ENCODE data around the gene UNC80.
"Not testable (repeated sequence)": the region's sequence is repeated elsewhere in the genome, so short reads cannot be mapped to it uniquely, and the experiment has no call there.

The UNC80 gene

GRCh38 chr2:209766613-209767012, 5.0 kb upstream of the UNC80 start:
- WGBS, 2 experiments, result 92% methylated on average over 1 of the region's 1 CpG
- Histone ChIP-seq H3K9me3 (ENCODE audit: control insufficient read depth, low read length) (no peaks in the 10 kb centered on the region), H3K27ac (ENCODE audit: insufficient read depth, low read depth, low read length, poor library complexity, severe bottlenecking) (no peak overlapping the region), H3K36me3 (ENCODE audit: control insufficient read depth, insufficient read depth, low read length) (no peaks in the 10 kb centered on the region), H3K4me3 (ENCODE audit: insufficient read depth, low read depth, low read length) (no peak overlapping the region), H3K27me3 (ENCODE audit: control insufficient read depth, insufficient read depth, low read length, poor library complexity, severe bottlenecking) (peaks cover 70% of the 10 kb centered on the region), H3K4me1 (ENCODE audit: control insufficient read depth, insufficient read depth, low read length) (no peaks in the 10 kb centered on the region)

GRCh38 chr2:209767316-209767715, 4.3 kb upstream of the UNC80 start:
- WGBS, 2 experiments, result 74 to 75% methylated on average over 2 of the region's 2 CpGs
- no peaks in the 10 kb centered on the region for H3K9me3 ChIP-seq (ENCODE audit: control insufficient read depth, low read length)
- H3K36me3 ChIP-seq (ENCODE audit: control insufficient read depth, insufficient read depth, low read length), result no peaks in the 10 kb centered on the region
- H3K4me3 ChIP-seq (ENCODE audit: insufficient read depth, low read depth, low read length), result no peak overlapping the region
- no peaks in the 10 kb centered on the region for H3K4me1 ChIP-seq (ENCODE audit: control insufficient read depth, insufficient read depth, low read length)
- H3K27me3 ChIP-seq (ENCODE audit: control insufficient read depth, insufficient read depth, low read length, poor library complexity, severe bottlenecking), result peaks cover 64% of the 10 kb centered on the region
- H3K27ac ChIP-seq (ENCODE audit: insufficient read depth, low read depth, low read length, poor library complexity, severe bottlenecking), result no peak overlapping the region

- H3K36me3 ChIP-seq (ENCODE audit: control insufficient read depth, insufficient read depth, low read length), result no peaks in the 10 kb centered on the region
- no peak overlapping the region for H3K27ac ChIP-seq (ENCODE audit: insufficient read depth, low read depth, low read length, poor library complexity, severe bottlenecking)
- H3K9me3 ChIP-seq (ENCODE audit: control insufficient read depth, low read length), result no peaks in the 10 kb centered on the region
- peaks cover 51% of the 10 kb centered on the region for H3K27me3 ChIP-seq (ENCODE audit: control insufficient read depth, insufficient read depth, low read length, poor library complexity, severe bottlenecking)
- no peaks in the 10 kb centered on the region for H3K4me1 ChIP-seq (ENCODE audit: control insufficient read depth, insufficient read depth, low read length)
- no peak overlapping the region for H3K4me3 ChIP-seq (ENCODE audit: insufficient read depth, low read depth, low read length)
These were observed 3.1 kb upstream of the UNC80 start for GRCh38 chr2:209768557-209768956.

GRCh38 chr2:209772290-209772685, 656 bp downstream of the UNC80 start:
- Histone ChIP-seq H3K27me3 (ENCODE audit: control insufficient read depth, insufficient read depth, low read length, poor library complexity, severe bottlenecking) (peaks cover 42% of the 10 kb centered on the region), H3K27ac (ENCODE audit: insufficient read depth, low read depth, low read length, poor library complexity, severe bottlenecking) (no peak overlapping the region)
- 19 to 21% methylated on average over 6 of the region's 8 CpGs for WGBS, 2 experiments

GRCh38 chr2:209773377-209773776, 1.7 kb downstream of the UNC80 start:
- WGBS, 2 experiments, result 54 to 62% methylated on average over 3 of the region's 3 CpGs
- Histone ChIP-seq H3K36me3 (ENCODE audit: control insufficient read depth, insufficient read depth, low read length) (no peaks in the 10 kb centered on the region), H3K4me1 (ENCODE audit: control insufficient read depth, insufficient read depth, low read length) (no peaks in the 10 kb centered on the region), H3K4me3 (ENCODE audit: insufficient read depth, low read depth, low read length) (no peak overlapping the region), H3K9me3 (ENCODE audit: control insufficient read depth, low read length) (no peaks in the 10 kb centered on the region), H3K27me3 (ENCODE audit: control insufficient read depth, insufficient read depth, low read length, poor library complexity, severe bottlenecking) (peaks cover 32% of the 10 kb centered on the region), H3K27ac (ENCODE audit: insufficient read depth, low read depth, low read length, poor library complexity, severe bottlenecking) (no peak overlapping the region)

More at GRCh38 chr2:209772290-209772685, 656 bp downstream of the UNC80 start:
- Histone ChIP-seq H3K9me3 (ENCODE audit: control insufficient read depth, low read length) (no peaks in the 10 kb centered on the region), H3K4me1 (ENCODE audit: control insufficient read depth, insufficient read depth, low read length) (no peaks in the 10 kb centered on the region), H3K36me3 (ENCODE audit: control insufficient read depth, insufficient read depth, low read length) (no peaks in the 10 kb centered on the region), H3K4me3 (ENCODE audit: insufficient read depth, low read depth, low read length) (peak overlapping the region; percentile 64)

GRCh38 chr2:209787416-209787815, 15.8 kb downstream of the UNC80 start:
- 100% methylated on average over 2 of the region's 5 CpGs for WGBS, 2 experiments
- Histone ChIP-seq H3K9me3 (ENCODE audit: control insufficient read depth, low read length) (no peaks in the 10 kb centered on the region), H3K27me3 (ENCODE audit: control insufficient read depth, insufficient read depth, low read length, poor library complexity, severe bottlenecking) (no peaks in the 10 kb centered on the region), H3K4me3 (ENCODE audit: insufficient read depth, low read depth, low read length) (no peak overlapping the region), H3K36me3 (ENCODE audit: control insufficient read depth, insufficient read depth, low read length) (no peaks in the 10 kb centered on the region), H3K4me1 (ENCODE audit: control insufficient read depth, insufficient read depth, low read length) (no peaks in the 10 kb centered on the region), H3K27ac (ENCODE audit: insufficient read depth, low read depth, low read length, poor library complexity, severe bottlenecking) (no peak overlapping the region)

GRCh38 chr2:209788925-209789324, 17.3 kb downstream of the UNC80 start:
- WGBS, 2 experiments, result 78% methylated on average over 1 of the region's 1 CpG; no CpG with 5 or more reads in 1 of the 2 experiments

GRCh38 chr2:209790066-209790728, 18.6 kb downstream of the UNC80 start:
- Histone ChIP-seq H3K4me1 (ENCODE audit: control insufficient read depth, insufficient read depth, low read length) (no peaks in the 10 kb centered on the region), H3K27me3 (ENCODE audit: control insufficient read depth, insufficient read depth, low read length, poor library complexity, severe bottlenecking) (no peaks in the 10 kb centered on the region), H3K27ac (ENCODE audit: insufficient read depth, low read depth, low read length, poor library complexity, severe bottlenecking) (no peak overlapping the region), H3K4me3 (ENCODE audit: insufficient read depth, low read depth, low read length) (no peak overlapping the region), H3K9me3 (ENCODE audit: control insufficient read depth, low read length) (no peaks in the 10 kb centered on the region), H3K36me3 (ENCODE audit: control insufficient read depth, insufficient read depth, low read length) (no peaks in the 10 kb centered on the region)
- 76 to 80% methylated on average over 5 to 6 of the region's 6 CpGs for WGBS, 2 experiments

More at GRCh38 chr2:209788925-209789324, 17.3 kb downstream of the UNC80 start:
- H3K4me1 ChIP-seq (ENCODE audit: control insufficient read depth, insufficient read depth, low read length), result no peaks in the 10 kb centered on the region
- H3K4me3 ChIP-seq (ENCODE audit: insufficient read depth, low read depth, low read length), result no peak overlapping the region
- H3K27me3 ChIP-seq (ENCODE audit: control insufficient read depth, insufficient read depth, low read length, poor library complexity, severe bottlenecking), result no peaks in the 10 kb centered on the region
- H3K9me3 ChIP-seq (ENCODE audit: control insufficient read depth, low read length), result no peaks in the 10 kb centered on the region
- no peak overlapping the region for H3K27ac ChIP-seq (ENCODE audit: insufficient read depth, low read depth, low read length, poor library complexity, severe bottlenecking)
- H3K36me3 ChIP-seq (ENCODE audit: control insufficient read depth, insufficient read depth, low read length), result no peaks in the 10 kb centered on the region

- H3K9me3 ChIP-seq (ENCODE audit: control insufficient read depth, low read length), result no peaks in the 10 kb centered on the region
- H3K27ac ChIP-seq (ENCODE audit: insufficient read depth, low read depth, low read length, poor library complexity, severe bottlenecking), result no peak overlapping the region
- H3K4me1 ChIP-seq (ENCODE audit: control insufficient read depth, insufficient read depth, low read length), result no peaks in the 10 kb centered on the region
- no peaks in the 10 kb centered on the region for H3K27me3 ChIP-seq (ENCODE audit: control insufficient read depth, insufficient read depth, low read length, poor library complexity, severe bottlenecking)
- WGBS, 2 experiments, result 38 to 39% methylated on average over 3 of the region's 3 CpGs
- no peak overlapping the region for H3K4me3 ChIP-seq (ENCODE audit: insufficient read depth, low read depth, low read length)
- H3K36me3 ChIP-seq (ENCODE audit: control insufficient read depth, insufficient read depth, low read length), result no peaks in the 10 kb centered on the region
These were observed 19.5 kb downstream of the UNC80 start for GRCh38 chr2:209791151-209791550.

- not testable (repeated sequence) for H3K9me3 ChIP-seq (ENCODE audit: control insufficient read depth, low read length); H3K36me3 ChIP-seq (ENCODE audit: control insufficient read depth, insufficient read depth, low read length); H3K4me3 ChIP-seq (ENCODE audit: insufficient read depth, low read depth, low read length); H3K27me3 ChIP-seq (ENCODE audit: control insufficient read depth, insufficient read depth, low read length, poor library complexity, severe bottlenecking); H3K27ac ChIP-seq (ENCODE audit: insufficient read depth, low read depth, low read length, poor library complexity, severe bottlenecking); H3K4me1 ChIP-seq (ENCODE audit: control insufficient read depth, insufficient read depth, low read length)
- 94 to 96% methylated on average over 4 of the region's 4 CpGs for WGBS, 2 experiments
These were observed 23.8 kb downstream of the UNC80 start for GRCh38 chr2:209795425-209795824.

GRCh38 chr2:209805351-209805750, 33.7 kb downstream of the UNC80 start:
- Histone ChIP-seq H3K27me3 (ENCODE audit: control insufficient read depth, insufficient read depth, low read length, poor library complexity, severe bottlenecking) (no peaks in the 10 kb centered on the region), H3K36me3 (ENCODE audit: control insufficient read depth, insufficient read depth, low read length) (no peaks in the 10 kb centered on the region), H3K4me3 (ENCODE audit: insufficient read depth, low read depth, low read length) (no peak overlapping the region), H3K27ac (ENCODE audit: insufficient read depth, low read depth, low read length, poor library complexity, severe bottlenecking) (no peak overlapping the region), H3K9me3 (ENCODE audit: control insufficient read depth, low read length) (no peaks in the 10 kb centered on the region), H3K4me1 (ENCODE audit: control insufficient read depth, insufficient read depth, low read length) (no peaks in the 10 kb centered on the region)
- 69 to 82% methylated on average over 1 of the region's 1 CpG for WGBS, 2 experiments

Measured in ectodermal cell (in vitro differentiated cells).